Stimulated activated CD8-positive, alpha-beta memory T cell treated with anti-CD3 and anti-CD28 coated beads, Interleukin-4, amount 100 ng/mL, for 48 hours (primary cell): ENCODE data around the gene CCDC180.
"Not testable (repeated sequence)": the region's sequence is repeated elsewhere in the genome, so short reads cannot be mapped to it uniquely, and the experiment has no call there.

ENCODE experiments used
- DNase-seq: peaks from one replicate; pipeline ENCODE4 v3.0.0-alpha.2; 2020

CCDC180 gene

DNA sequence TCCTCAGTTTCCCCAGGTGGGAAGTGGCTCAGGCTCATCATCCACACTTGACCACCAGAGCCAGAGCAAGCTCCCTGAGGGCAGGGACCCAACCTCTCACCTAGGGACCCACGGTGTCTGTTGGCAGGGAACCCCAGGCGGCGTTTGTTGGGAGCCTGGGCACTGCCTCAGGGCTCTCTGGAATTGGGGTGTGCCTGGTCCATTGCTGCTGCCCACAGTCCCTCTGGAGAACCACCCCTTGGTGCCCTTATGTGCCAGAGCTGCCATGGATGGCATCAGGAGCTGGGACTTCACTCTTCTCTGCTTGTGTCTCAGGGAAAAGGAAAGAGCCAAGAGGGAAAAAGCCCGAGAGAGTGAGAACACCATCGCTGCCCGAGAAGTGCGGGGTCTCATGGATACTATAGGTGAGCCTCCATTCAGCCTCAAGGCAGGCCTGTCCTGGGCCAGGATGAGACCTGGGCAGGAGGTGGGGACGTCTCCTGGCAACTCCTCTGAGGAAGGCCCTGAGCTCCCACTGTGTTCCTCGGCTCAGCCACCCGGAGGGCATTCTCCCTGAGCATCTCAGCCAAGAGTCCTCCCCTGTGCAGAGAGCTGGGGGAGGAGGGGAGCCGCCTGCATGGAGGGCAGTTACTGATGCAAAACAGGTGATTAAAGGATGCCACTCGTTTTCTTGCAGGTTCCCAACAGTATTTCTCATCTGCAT, 4.5 kb downstream of the CCDC180 start:
- DNase-seq = no peak

DNA sequence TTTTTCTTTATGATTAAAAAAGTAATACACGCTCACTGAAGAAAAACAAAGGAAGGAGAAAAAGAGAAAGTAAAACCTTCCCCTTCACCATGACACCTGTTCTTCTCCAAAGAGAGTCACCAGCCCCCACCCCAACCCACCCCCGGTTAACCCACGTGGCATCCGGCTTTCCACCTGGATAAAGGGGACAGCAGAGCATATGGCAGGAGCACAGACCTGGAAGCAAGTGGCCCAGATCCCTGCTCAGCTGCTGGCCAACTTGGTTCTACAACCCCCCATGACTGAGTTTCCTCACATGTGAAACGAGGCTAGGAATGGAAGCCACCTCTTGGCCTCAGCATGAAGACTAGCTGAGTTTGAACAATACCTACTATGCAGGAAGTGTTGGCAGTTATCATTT, 5.1 kb downstream of the CCDC180 start:
- DNase-seq = no peak

DNA sequence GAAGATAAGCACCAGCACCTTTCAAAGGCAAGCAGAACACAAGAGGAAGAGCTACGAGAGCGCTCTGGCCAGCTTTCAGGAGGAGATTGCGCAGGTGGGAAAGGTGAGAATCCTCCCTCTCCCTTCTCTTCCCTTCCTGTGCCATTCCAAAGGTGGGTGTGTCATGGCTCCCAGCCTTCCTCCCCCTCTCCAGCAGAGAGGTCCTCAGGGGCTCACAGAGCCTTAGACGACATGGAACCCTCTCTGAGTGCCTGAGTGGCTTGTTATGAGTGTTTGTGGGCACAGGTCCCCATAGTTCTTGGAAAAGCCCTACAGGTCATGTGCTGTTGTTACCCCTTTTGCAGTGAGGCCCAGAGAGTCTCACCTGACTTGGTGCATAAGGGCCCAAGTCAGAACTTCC, 5.8 kb downstream of the CCDC180 start:
- DNase-seq = no peak

DNA sequence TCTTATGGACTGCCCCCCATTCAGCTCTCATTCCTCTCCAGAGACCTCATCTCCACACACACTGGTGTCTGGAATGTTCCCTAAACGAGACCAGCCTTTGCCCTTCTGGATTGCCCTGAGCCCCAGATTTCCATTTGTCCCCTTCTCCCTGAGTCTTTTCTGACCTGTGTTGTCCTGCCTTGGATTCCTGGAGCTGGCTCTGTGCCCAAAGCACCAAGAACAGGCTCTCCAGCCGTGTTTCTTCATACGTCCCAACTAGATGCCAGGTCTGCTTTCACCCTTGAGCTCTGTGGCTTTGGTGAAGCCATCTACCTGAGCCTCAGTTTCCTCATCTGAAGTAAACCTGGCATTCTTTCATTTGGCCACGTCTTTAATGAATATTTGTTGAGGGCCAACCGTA, 6.3 kb downstream of the CCDC180 start:
- DNase-seq = no peak

DNA sequence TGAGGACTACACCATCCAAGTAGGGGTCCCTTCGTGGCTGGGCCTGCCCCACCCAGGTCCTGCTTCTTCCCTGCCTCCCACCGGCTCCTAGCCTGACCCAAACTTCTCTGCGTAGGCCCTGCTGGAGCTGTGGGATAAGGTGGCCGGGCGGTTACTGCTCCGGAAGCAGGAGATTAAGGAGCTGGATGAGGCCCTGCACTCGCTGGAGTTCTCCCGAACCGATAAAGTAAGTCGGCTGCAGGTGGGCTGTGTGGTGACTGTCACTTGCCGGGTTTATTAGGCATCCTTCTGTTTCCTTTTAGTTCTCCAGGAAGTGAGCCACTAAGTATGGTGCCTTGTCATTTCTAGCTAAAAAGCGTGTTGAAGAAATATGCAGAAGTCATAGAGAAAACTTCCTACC, 7.0 kb downstream of the CCDC180 start:
- DNase-seq = no peak

DNA sequence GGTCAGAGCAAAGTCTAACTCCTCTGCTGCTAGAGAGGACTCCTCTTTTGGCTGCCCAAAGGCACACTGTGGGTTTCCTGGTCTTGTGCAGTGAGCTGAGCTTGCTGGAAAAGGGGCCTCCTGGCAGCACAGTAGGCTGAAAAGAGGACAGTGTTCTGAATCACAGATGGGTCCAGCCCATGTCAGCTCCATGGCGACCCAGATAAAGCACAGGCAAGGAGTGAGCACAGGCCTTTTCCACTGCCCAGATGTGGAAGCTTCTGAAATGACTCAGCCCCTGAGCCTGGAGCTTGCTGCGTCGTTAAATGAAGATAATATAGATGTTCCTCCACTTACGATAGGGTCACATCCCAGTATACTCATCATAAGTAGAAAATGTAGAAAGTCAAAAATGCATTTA, 8.1 kb downstream of the CCDC180 start:
- DNase-seq = no peak

DNA sequence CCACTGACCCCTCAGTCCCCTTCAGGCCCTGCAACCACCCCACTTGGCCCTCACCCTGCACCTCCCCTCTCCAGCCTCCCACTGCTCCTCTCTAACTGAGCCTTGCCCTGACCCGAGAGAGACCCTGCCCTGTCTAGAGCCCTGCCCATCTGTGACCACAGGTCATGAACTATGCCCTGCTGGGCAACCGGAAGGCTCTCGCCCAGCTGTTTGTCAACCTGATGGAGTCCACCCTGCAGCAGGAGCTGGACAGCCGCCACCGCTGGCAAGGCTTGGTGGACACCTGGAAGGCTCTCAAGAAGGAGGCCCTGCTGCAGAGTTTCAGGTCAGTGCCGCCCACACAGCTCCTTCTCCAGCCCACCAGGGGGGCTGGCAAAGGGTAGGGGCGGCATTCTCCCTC, 9.4 kb downstream of the CCDC180 start:
- no peak for DNase-seq

DNA sequence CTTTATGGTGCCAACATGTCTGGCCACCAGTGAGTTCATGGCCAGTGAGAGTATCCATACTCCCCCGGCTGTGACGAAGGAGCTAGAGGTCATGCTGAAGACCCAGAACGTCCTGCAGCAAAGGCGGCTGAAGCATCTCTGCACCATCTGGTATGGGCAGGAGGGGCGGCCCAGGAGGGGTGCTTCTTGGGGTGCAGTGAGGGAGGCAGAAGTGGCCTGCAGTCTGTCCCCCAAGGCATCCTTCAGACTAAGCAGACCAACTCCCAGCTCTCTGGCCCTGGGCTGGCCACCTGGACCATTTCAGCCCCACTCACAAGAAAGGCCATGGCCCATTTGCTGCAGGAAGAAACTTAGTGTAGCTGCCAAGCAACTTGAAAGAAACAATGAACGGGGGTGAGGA, 11.0 kb downstream of the CCDC180 start:
- no peak for DNase-seq

DNA sequence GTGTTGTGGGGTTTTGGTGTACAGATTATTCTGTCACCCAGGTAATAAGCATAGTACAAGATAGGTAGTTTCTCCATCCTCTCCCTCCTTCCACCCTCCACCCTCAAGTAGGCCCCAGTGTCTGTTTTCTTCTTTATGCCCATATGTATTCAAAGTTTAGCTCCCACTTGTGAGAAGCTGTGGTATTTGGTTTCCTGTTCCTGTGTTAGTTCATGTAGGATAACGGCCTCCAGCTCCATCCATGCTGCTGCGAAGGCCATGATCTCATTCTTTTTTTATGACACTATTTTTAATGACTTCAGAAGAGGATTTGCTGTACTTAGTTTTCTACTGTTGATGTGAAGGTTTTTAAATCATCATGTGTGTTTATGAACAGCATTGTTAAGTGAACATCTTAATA, 11.9 kb downstream of the CCDC180 start:
- DNase-seq = no peak

DNA sequence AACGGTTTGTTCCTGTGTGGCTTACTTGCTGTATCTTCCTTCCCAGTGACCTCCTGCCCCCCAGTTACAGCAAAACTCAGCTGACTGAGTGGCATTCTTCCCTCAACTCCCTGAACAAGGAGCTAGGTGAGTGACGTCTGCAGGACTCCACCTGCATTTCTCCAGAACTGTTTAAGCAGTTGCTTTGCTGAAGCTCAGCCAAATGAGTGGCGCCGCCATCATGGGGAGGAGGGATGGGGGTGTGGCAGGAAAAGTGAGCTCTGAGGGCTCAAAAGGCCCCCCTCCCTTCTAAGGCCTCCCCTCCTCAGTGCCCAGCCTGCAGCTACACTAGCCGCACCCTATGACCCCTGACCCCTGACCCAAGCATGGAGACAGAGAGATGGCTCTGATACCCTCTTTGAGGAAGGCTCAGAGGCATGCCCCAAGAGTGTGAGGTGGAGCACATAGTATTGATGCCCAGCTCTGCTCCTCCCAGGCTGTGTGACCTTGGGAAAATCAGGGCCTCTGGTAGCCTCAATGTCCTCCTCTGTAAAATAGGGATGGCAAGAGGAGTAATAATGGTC, 12.7 kb downstream of the CCDC180 start:
- DNase-seq = no peak

DNA sequence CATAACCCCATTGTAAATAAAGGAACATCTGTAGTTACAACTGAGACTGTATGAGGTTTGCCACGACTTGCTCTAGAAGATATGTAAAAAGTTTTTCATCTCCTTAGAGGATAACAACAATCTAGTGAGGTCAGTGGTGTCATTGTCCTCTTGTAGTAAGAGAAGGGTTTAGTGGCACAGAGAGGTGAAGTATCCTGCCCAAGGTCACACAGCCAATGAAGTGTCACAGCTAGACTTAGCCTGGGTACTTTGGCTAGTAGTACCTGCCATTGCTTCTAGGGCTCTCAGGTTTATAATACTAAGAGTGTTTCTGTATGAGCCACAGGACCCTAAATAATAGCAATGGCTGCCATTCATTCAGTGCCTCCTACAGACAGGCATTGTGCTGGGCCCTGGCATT, 13.8 kb downstream of the CCDC180 start:
- DNase-seq = no peak

DNA sequence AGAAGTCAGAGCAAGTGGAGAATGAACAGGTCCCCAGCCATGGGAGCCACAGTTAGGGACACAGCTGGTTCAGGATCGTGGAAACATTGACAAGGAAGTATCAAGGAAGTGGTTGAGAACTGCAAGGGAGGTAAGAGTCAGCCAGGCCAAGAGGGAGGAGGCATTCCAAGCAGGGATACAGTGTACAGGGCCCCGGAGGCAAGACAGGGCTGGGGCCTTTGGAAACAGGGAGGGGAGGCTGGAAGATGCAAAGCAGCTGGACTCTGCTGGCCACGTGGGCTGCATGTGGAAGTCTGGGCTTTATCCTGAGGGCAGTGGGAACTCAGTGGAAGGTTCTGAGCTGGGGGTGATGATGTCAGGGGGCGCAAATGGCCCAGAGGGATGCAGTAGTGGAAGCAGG, 14.2 kb downstream of the CCDC180 start:
- DNase-seq = no peak

DNA sequence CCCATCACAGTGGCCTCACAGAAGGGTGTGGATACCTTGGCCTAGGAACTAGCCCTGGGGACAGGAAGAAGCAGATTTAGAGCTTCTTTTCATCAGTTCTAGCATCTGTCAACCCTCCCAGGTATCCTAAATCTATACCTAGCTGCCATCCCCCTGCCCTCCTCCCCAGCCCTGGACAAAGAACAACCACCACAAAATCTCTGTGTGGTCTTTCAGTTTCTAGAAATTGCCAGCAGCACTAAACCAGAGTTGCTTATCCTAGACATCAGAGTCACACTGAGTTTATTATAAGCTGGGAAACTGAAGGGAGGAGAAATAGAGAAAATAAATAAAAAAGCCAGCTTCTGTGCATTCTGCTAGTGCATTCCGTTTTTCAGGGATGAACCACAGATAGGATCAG, 14.6 kb downstream of the CCDC180 start:
- no peak for DNase-seq

DNA sequence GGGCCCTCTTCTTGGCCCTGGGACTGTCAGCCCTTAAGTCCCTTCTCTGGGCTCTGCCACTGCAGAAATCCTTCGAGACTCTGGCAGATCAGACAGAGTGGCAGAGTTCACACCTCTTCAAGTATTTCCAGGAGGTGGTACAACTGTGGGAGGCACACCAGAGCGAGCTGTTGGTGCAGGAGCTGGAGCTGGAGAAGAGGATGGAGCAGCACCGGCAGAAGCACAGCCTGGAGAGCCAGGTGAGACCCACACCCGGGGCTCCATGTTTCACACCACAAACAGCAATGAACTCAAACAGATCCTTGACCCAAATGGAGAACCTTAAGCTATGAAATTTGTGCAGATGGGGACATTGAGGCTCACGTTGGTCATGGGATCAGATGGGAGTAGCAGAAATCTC, 17.5 kb downstream of the CCDC180 start:
- DNase-seq = no peak

DNA sequence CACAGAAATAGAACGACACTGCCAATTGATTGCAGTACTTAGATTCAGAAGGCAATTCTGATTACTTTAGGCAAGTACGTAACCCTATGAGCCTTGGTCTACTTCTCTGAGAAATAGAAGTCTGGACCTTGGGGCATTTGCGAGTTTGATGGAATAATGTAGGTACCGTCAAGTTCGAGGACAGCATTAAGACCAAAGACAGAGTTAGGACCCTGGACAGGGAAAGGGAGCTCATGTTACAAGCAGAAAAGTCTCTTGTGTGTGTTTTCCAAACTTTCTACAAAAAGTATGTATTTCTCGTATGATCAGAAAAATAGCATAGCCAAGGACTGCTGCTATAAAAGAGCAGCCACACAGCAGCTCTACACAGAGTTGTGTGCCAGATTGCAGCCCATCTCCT, 20.1 kb downstream of the CCDC180 start:
- DNase-seq = no peak

DNA sequence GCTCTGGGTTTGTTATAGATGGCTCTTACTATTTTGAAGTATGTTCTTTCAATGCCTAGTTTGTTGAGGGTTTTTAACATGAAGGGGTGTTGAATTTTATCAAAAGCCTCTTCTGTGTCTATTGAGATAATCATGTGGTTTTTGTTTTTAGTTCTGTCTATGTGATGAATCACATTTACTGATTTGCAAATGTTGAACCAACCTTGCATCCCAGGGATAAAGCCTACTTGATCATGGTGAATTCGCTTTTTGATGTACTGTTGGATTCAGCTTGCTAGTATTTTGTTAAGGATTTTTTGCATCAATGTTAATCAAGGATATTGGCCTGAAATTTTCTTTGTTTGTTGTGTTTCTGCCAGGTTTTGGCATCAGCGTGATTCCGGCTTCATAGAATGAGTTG, 25.5 kb downstream of the CCDC180 start:
- DNase-seq = no peak

DNA sequence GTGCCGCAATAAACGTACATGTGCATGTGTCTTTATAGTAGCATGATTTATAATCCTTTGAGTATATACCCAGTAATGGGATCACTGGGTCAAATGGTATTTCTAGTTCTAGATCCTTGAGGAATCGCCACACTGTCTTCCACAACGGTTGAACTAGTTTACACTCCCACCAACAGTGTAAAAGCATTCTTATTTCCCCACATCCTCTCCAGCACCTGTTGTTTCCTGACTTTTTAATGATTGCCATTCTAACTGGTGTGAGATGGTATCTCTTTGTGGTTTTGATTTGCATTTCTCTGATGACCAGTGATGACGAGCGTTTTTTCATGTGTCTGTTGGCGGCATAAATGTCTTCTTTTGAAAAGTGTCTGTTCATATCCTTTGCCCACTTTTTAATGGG, 28.2 kb downstream of the CCDC180 start:
- not testable (repeated sequence) for DNase-seq

DNA sequence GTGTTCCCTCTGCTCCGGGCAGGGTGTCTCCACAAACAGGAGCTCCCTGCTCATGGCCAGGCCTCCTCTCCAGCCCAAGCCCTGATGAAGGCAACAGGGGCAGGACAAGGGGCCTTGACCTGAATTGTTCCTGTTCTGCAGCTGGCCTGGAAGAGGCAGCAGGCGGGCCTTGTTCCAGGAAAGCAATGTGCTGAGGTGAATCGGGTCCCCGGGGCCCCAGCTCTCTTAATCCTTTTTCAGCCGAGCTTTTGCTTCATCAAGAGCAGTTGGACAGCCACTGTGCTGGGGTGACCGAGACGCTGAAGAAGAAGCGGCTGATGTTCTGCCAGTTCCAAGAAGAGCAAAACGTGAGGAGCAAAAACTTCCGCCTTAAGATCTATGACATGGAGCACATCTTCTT, 41.4 kb downstream of the CCDC180 start:
- no peak for DNase-seq

DNA sequence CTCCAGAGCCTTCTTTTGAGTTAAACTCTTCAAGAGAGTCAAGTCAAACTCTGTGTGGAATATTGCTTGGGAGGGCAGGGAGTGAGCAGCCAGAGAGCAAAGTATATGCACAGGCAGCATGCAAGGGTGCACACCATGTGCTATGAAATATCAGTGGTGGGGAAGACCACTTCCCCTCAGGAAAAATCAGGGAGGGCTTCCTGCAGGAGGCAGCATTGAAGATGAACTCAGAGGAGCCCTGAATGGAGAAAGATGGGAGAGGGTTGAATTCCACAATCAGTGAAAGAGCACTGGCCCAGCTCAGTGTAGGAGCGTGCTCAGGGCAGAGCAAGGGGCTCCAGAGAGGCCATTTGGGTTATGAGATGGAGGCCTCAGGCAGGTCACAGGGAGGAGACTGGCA, 41.9 kb downstream of the CCDC180 start:
- no peak for DNase-seq

DNA sequence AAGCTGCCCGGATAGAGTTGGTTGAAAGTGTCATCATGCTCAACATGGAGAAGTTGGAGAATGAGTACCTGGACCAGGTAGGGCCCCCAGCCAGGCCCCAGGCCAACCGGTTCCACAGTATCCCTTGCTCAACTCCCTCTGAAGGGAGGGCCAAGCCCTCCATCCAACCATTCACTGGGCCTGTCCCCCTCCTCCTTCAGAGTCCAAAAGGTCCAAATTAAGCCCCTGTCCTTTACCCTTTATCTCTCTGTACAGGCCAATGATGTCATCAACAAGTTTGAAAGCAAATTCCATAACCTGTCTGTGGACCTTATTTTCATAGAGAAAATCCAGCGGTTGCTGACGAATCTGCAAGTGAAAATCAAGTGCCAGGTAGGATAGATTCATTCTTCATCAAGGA, 47.2 kb downstream of the CCDC180 start:
- DNase-seq = no peak

DNA sequence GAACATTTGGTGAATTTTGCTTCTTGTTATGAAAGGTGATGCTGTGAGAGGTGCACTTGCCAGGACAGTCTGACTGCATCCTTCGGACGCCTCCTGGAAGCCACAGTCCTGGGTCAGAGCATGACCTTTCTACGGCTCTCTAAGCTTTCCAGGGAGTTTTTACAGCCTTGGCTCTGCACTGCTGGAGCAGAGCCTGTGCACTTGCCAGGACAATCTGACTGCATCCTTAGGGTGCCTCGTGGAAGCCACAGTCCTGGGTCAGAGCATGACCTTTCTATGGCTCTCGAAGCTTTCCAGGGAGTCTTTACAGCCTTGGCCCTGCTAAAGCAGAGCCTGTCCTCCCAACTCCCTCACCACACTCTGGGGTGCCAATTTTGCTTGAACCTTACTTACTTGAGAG, 49.6 kb downstream of the CCDC180 start:
- DNase-seq = no peak
